ENCODE results near the gene TMIGD3. TPM values are rescaled to one million over a fixed set of nuclear protein-coding genes. Genes with fewer than 3 reads are reported as not detected.

TMIGD3 gene
- total RNA-seq, 1 donor from 2014 or later: not detected

GRCh38 chr1:111449703-111450017 is 53.8 kb downstream of the TMIGD3 start:
- peak overlapping the region; percentile 100 for H3K4me3 Mint-ChIP-seq

GRCh38 chr1:111448918-111449702 is 54.3 kb downstream of the TMIGD3 start, which contains the start of the genes ATP5PB and WDR77:
ATP5PB (plus strand) TSS chr1:111449464; CDS start chr1:111449542, 78 bp downstream.
WDR77 (minus strand) TSS chr1:111449256; CDS start chr1:111449169, 87 bp downstream.
- peaks cover 74% of the 10 kb centered on the region for H3K4me1 Mint-ChIP-seq (ENCODE audit: low read depth)
- DNase-seq (ENCODE audit: low spot score): peak; percentile 91
- peaks cover 44% of the 10 kb centered on the region for H3K36me3 Mint-ChIP-seq (ENCODE audit: low read depth)
- intact Hi-C loops (cut with micrococcal nuclease): loop anchor here (1.0 to 2.0 kb wide), 12 partner anchors 22 to 1414 kb away; partner anchors contain the start of genes CEPT1, DDX20, DENND2D and DRAM2
- peak within 1 kb of the TSS; percentile 100 for H3K4me3 Mint-ChIP-seq
- H3K27ac Mint-ChIP-seq: peak within 1 kb of the TSS; percentile 96
- H3K9me3 Mint-ChIP-seq: no peaks in the 10 kb centered on the region
- H3K27me3 Mint-ChIP-seq (ENCODE audit: insufficient read depth): no peaks in the 10 kb centered on the region

More at GRCh38 chr1:111449703-111450017, 53.8 kb downstream of the TMIGD3 start:
- intact Hi-C loops (cut with micrococcal nuclease): loop anchor here (1.0 to 2.0 kb wide), 12 partner anchors 21 to 1415 kb away; partner anchors contain the start of genes CEPT1, DDX20, DENND2D and DRAM2
- peaks cover 76% of the 10 kb centered on the region for H3K4me1 Mint-ChIP-seq (ENCODE audit: low read depth)
- H3K27ac Mint-ChIP-seq: peak overlapping the region; percentile 96
- no peaks in the 10 kb centered on the region for H3K27me3 Mint-ChIP-seq (ENCODE audit: insufficient read depth)
- H3K9me3 Mint-ChIP-seq: no peaks in the 10 kb centered on the region
- no peak for DNase-seq (ENCODE audit: low spot score)
- H3K36me3 Mint-ChIP-seq (ENCODE audit: low read depth): peaks cover 41% of the 10 kb centered on the region

GRCh38 chr1:111448482-111448917 is 54.9 kb downstream of the TMIGD3 start:
- Mint-ChIP-seq H3K9me3 (no peaks in the 10 kb centered on the region), H3K27me3 (ENCODE audit: insufficient read depth) (no peaks in the 10 kb centered on the region), H3K4me1 (ENCODE audit: low read depth) (peaks cover 74% of the 10 kb centered on the region), H3K36me3 (ENCODE audit: low read depth) (peaks cover 48% of the 10 kb centered on the region), H3K27ac (peak overlapping the region; percentile 66), H3K4me3 (peak overlapping the region; percentile 100)
- intact Hi-C loops (cut with micrococcal nuclease): loop anchor here (2.0 kb wide), 3 partner anchors 22 to 1414 kb away; partner anchors contain the start of gene STRIP1
- DNase-seq (ENCODE audit: low spot score): no peak

- Mint-ChIP-seq H3K27ac (no peak overlapping the region), H3K36me3 (ENCODE audit: low read depth) (peaks cover 53% of the 10 kb centered on the region)
Measured at GRCh38 chr1:111446967-111447892, 56.2 kb downstream of the TMIGD3 start.

GRCh38 chr1:111446546-111446945 is 56.9 kb downstream of the TMIGD3 start:
- H3K27ac Mint-ChIP-seq: no peak overlapping the region
- no peaks in the 10 kb centered on the region for H3K9me3 Mint-ChIP-seq
- H3K36me3 Mint-ChIP-seq (ENCODE audit: low read depth): peaks cover 50% of the 10 kb centered on the region
- intact Hi-C loops (cut with micrococcal nuclease): no loop called here
- peak overlapping the region; percentile 27 for H3K4me3 Mint-ChIP-seq
- H3K27me3 Mint-ChIP-seq (ENCODE audit: insufficient read depth): no peaks in the 10 kb centered on the region
- H3K4me1 Mint-ChIP-seq (ENCODE audit: low read depth): peaks cover 75% of the 10 kb centered on the region
- no peak for DNase-seq (ENCODE audit: low spot score)

More at GRCh38 chr1:111446967-111447892, 56.2 kb downstream of the TMIGD3 start:
- Mint-ChIP-seq H3K4me1 (ENCODE audit: low read depth) (peaks cover 76% of the 10 kb centered on the region), H3K27me3 (ENCODE audit: insufficient read depth) (no peaks in the 10 kb centered on the region), H3K9me3 (no peaks in the 10 kb centered on the region), H3K4me3 (peak overlapping the region; percentile 100)
- DNase-seq (ENCODE audit: low spot score): no peak
- intact Hi-C loops (cut with micrococcal nuclease): no loop called here

- no peaks in the 10 kb centered on the region for H3K27me3 Mint-ChIP-seq (ENCODE audit: insufficient read depth)
- H3K9me3 Mint-ChIP-seq: no peaks in the 10 kb centered on the region
- peaks cover 55% of the 10 kb centered on the region for H3K4me1 Mint-ChIP-seq (ENCODE audit: low read depth)
- H3K36me3 Mint-ChIP-seq (ENCODE audit: low read depth): peaks cover 52% of the 10 kb centered on the region
- no peak overlapping the region for H3K27ac Mint-ChIP-seq
- intact Hi-C loops (cut with micrococcal nuclease): no loop called here
- H3K4me3 Mint-ChIP-seq: no peak overlapping the region
- no peak for DNase-seq (ENCODE audit: low spot score)
Measured at GRCh38 chr1:111444031-111444430, 59.4 kb downstream of the TMIGD3 start.

GRCh38 chr1:111442457-111442856 is 61.0 kb downstream of the TMIGD3 start:
- intact Hi-C loops (cut with micrococcal nuclease): no loop called here
- no peak for DNase-seq (ENCODE audit: low spot score)
- Mint-ChIP-seq H3K27ac (no peak overlapping the region), H3K9me3 (no peaks in the 10 kb centered on the region), H3K27me3 (ENCODE audit: insufficient read depth) (no peaks in the 10 kb centered on the region), H3K4me1 (ENCODE audit: low read depth) (peaks cover 42% of the 10 kb centered on the region), H3K4me3 (no peak overlapping the region), H3K36me3 (ENCODE audit: low read depth) (peaks cover 60% of the 10 kb centered on the region)

GRCh38 chr1:111441573-111442192 is 61.8 kb downstream of the TMIGD3 start:
- intact Hi-C loops (cut with micrococcal nuclease): loop anchor here (1.0 kb wide), 1 partner anchor 218 kb away; no protein-coding TSS in a partner anchor
- peak; percentile 34 for DNase-seq (ENCODE audit: low spot score)
- Mint-ChIP-seq H3K27ac (no peak overlapping the region), H3K9me3 (no peaks in the 10 kb centered on the region), H3K27me3 (ENCODE audit: insufficient read depth) (no peaks in the 10 kb centered on the region), H3K4me3 (no peak overlapping the region), H3K4me1 (ENCODE audit: low read depth) (peaks cover 34% of the 10 kb centered on the region), H3K36me3 (ENCODE audit: low read depth) (peaks cover 62% of the 10 kb centered on the region)

- Mint-ChIP-seq H3K4me1 (ENCODE audit: low read depth) (peaks cover 27% of the 10 kb centered on the region), H3K9me3 (no peaks in the 10 kb centered on the region), H3K27ac (no peak overlapping the region), H3K27me3 (ENCODE audit: insufficient read depth) (no peaks in the 10 kb centered on the region), H3K4me3 (no peak overlapping the region), H3K36me3 (ENCODE audit: low read depth) (peaks cover 52% of the 10 kb centered on the region)
- no peak for DNase-seq (ENCODE audit: low spot score)
- intact Hi-C loops (cut with micrococcal nuclease): no loop called here
Measured at GRCh38 chr1:111439461-111440351, 63.7 kb downstream of the TMIGD3 start.

- Mint-ChIP-seq H3K4me3 (no peak overlapping the region), H3K27me3 (ENCODE audit: insufficient read depth) (peaks cover 6% of the 10 kb centered on the region), H3K27ac (no peak overlapping the region), H3K4me1 (ENCODE audit: low read depth) (peaks cover 1% of the 10 kb centered on the region), H3K9me3 (no peaks in the 10 kb centered on the region), H3K36me3 (ENCODE audit: low read depth) (peaks cover 31% of the 10 kb centered on the region)
- DNase-seq (ENCODE audit: low spot score): no peak
- intact Hi-C loops (cut with micrococcal nuclease): no loop called here
Measured at GRCh38 chr1:111436726-111437125, 66.7 kb downstream of the TMIGD3 start.

All from activated T-helper 1 cell treated with anti-CD3 and anti-CD28 coated beads, Interleukin-12 subunit alpha, Interleukin-12 subunit beta, Interleukin-2, Interleukin-4 antibody, amounts not matched to agents 30 ng/mL and 10 ng/mL and 1 ng/mL, durations not matched to agents 14 hours and 24 hours and 36 hours (primary cell).